IMR-90 (cell line): ENCODE measurements around the gene DCUN1D3.

Experiments used
- CEBPB ChIP-seq: IDR thresholded peaks from 2 replicates; pipeline ENCODE4 v1.6.1; 2012; ENCODE audit warnings: low read depth, low read length, improper control_type of control experiment
- POLR2A ChIP-seq: IDR thresholded peaks from 2 replicates; pipeline ENCODE4 v1.6.1; 2012; ENCODE audit warnings: mild to moderate bottlenecking, low read depth, low read length
- USF2 ChIP-seq: fragments of 150-350 bp; IDR thresholded peaks from 2 replicates; pipeline ENCODE4 v1.6.1; 2017; ENCODE audit warnings: mild to moderate bottlenecking, antibody characterized with exemption, low read length, low read depth
- TF ChIP-seq, protein P1 (sequence below): conservative IDR thresholded peaks from 2 replicates; pipeline ENCODE4 v1.5.1; 2012; ENCODE audit warnings: mild to moderate bottlenecking, low read depth, low read length, improper control_type of control experiment

DNA sequence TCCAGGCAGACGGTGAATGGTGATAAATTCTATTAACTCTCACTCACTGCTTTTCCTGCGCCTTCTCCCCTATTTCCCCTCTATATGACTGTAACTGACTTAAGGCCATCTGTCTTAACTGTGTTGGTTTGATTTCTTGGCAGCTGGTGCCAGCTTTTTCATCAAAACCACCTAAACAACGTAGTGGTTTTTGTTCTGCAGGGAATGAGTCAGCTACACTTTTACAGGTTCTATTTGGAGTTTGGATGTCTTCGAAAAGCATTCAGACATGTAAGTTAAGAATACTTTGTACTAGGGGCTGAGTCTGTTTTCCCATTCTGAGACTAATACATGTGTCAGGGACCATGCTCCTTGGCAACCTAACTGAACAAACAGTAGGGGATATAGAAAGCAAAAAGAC is 85.4 kb downstream of the DCUN1D3 start:
- TF ChIP-seq, protein P1, sequence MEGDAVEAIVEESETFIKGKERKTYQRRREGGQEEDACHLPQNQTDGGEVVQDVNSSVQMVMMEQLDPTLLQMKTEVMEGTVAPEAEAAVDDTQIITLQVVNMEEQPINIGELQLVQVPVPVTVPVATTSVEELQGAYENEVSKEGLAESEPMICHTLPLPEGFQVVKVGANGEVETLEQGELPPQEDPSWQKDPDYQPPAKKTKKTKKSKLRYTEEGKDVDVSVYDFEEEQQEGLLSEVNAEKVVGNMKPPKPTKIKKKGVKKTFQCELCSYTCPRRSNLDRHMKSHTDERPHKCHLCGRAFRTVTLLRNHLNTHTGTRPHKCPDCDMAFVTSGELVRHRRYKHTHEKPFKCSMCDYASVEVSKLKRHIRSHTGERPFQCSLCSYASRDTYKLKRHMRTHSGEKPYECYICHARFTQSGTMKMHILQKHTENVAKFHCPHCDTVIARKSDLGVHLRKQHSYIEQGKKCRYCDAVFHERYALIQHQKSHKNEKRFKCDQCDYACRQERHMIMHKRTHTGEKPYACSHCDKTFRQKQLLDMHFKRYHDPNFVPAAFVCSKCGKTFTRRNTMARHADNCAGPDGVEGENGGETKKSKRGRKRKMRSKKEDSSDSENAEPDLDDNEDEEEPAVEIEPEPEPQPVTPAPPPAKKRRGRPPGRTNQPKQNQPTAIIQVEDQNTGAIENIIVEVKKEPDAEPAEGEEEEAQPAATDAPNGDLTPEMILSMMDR: no peak
- TF ChIP-seq USF2 (no peak), CEBPB (no peak), POLR2A (no peak)
